Airway epithelial cell (primary cell): ENCODE results near the gene BCKDHA. TPM values are rescaled to one million over a fixed set of nuclear protein-coding genes. Genes with fewer than 3 reads are reported as not detected.

Experiments used
- total RNA-seq: library from RNA; depleted of rRNA; stranded (reverse); fragments of >200 nt; gene quantifications from 2 replicates; pipeline ENCODE4 v1.2.3, GENCODE V29; 2015

Gene BCKDHA
- 32.9 and 52.9 TPM in 2 replicates for total RNA-seq

GRCh38 chr19:41397086-41398049 is at the start of gene BCKDHA, which contains the start of gene EXOSC5:
Gene BCKDHA, plus strand, starts transcription at chr19:41397818. Its CDS starts 10 bp downstream, at chr19:41397828.
Gene EXOSC5, minus strand, starts transcription at chr19:41397359. Its CDS starts 31 bp downstream, at chr19:41397328.

DNA sequence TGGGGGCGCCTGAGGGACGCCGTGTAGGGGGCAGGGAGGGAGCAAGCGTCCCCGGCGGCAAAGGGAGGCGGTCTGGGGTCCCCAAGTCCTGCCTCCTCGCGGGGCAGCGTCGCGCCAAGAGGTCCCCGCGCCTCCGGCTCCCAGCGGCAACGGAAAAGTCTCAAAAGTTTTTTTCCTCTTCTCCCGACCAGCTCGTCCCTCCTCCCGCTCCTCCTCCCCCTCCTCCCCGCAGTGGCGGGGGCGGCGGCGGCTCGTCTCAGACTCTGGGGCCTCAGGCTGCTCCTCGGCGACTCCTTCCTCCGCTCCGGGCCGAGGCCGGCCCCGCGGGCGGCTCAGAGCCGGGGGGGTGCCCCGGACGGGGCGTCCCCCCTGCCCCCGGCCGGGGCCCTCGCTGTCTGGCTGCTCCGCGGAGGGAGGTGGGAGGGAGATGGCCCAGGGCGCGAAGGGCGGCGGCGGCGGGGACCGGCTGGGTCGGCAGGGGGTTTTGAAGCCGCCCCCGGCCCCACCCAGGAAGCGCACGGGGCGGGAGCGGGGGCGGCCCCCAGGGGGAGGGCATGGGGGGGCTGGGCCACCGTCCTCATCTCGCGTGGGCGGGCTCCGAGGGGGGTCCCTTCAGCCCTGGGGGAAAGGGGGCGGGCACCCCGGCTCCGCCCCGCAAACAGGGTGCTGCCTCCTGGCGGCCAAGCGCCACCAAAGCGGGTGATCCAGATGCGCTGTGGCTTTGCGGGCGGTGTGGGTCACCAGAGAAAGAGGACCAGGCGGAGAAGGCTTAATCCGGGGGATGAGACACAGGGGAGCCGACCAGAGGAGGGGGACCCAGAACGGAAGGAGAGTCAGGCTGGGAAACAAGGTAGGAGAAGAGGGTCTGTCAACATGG is 43.9 kb upstream of the BCKDHA start, which contains the start of gene TGFB1:
Gene TGFB1 (minus strand): TSS at position 457 of the 877 bp plus-strand sequence. CDS start 878 bp downstream, outside the sequence.

GRCh38 chr19:41363753-41364523 is 33.7 kb upstream of the BCKDHA start, which contains the start of gene B9D2:
Gene B9D2, minus strand, starts transcription at chr19:41364149. Its CDS starts 630 bp downstream, at chr19:41363519.

GRCh38 chr19:41376241-41376997 is 21.2 kb upstream of the BCKDHA start, which contains the start of gene TMEM91:
Gene TMEM91, plus strand, starts transcription at chr19:41376533. Its CDS starts 1,777 bp downstream, at chr19:41378310.

DNA sequence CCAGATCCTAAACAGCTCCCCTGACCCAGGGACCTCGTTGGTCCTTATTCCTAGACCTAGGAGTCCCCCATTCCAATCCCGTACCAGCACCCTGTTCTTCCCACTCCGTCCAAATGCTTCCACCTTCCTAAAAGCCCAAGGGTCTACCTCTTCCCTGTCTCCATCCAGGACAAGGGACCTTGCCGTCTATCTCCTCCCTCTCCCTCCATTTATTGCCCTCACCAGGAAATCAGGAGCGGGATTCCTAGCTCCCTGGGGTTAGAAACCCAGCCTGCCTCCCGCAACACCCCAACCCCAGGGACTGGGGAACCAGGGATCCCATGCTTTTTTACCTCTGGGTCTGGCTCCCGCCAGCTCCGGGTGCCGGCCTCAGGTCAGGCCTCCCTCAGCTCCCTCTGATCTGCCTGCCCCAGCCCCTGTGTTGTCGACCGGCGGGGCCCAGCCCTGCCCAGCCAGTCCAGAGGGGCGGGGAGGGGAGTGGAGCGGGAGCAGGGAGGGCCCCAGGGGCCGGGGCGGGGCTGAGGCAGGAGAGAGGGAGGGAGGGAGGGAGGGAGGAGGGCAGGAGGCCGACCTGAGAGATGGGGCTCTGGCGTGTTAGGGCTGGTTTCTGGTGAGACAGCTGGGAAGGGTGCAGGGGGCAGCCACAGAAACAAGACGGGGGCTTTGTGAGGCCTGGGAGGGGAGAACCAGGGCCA is 29.5 kb downstream of the BCKDHA start, which contains the start of gene B3GNT8:
Gene B3GNT8 (minus strand): TSS at position 423 of the 695 bp plus-strand sequence. CDS start 596 bp downstream, outside the sequence.

GRCh38 chr19:41439441-41440222 is 42.0 kb downstream of the BCKDHA start, which contains the start of gene DMAC2:
Gene DMAC2, minus strand, starts transcription at chr19:41439912. Its CDS starts 13 bp downstream, at chr19:41439899.

GRCh38 chr19:41442473-41443355 is 45.1 kb downstream of the BCKDHA start, which contains the start of gene ERICH4:
Gene ERICH4, plus strand, starts transcription at chr19:41443156. Its CDS starts 14 bp downstream, at chr19:41443170.

Other genes with a start within 250 kb of the BCKDHA start
- 24.9 and 26.9 TPM in 2 replicates for gene CYP2S1, start 204.6 kb upstream of the BCKDHA start, total RNA-seq
- gene AXL, start 178.6 kb upstream of the BCKDHA start, total RNA-seq, result 73.9 and 87.1 TPM in 2 replicates
- gene HNRNPUL1, start 133.4 kb upstream of the BCKDHA start, total RNA-seq, result 117 and 139 TPM in 2 replicates
- gene CCDC97, start 87.6 kb upstream of the BCKDHA start, total RNA-seq, result 12.1 and 15.2 TPM in 2 replicates
- 22.7 and 29.6 TPM in 2 replicates for gene TGFB1, start 43.9 kb upstream of the BCKDHA start, total RNA-seq
- gene B9D2, start 33.7 kb upstream of the BCKDHA start, total RNA-seq, result 3.0 and 3.4 TPM in 2 replicates
- 3.9 and 6.8 TPM in 2 replicates for gene TMEM91, start 21.3 kb upstream of the BCKDHA start, total RNA-seq
- 25.2 and 29.5 TPM in 2 replicates for gene EXOSC5, start 459 bp upstream of the BCKDHA start, total RNA-seq
- 5.9 and 7.5 TPM in 2 replicates for gene B3GNT8, start 29.6 kb downstream of the BCKDHA start, total RNA-seq
- gene DMAC2, start 42.1 kb downstream of the BCKDHA start, total RNA-seq, result 46.4 and 48.8 TPM in 2 replicates
- gene ERICH4, start 45.3 kb downstream of the BCKDHA start, total RNA-seq, result not detected in 2 replicates
- gene CEACAM21, start 178.3 kb downstream of the BCKDHA start, total RNA-seq, result not detected in 2 replicates
- gene CEACAM4, start 229.3 kb downstream of the BCKDHA start, total RNA-seq, result not detected in 2 replicates